Panc1 (cell line): ENCODE measurements around the gene SMIM15. TPM values are rescaled to one million over a fixed set of nuclear protein-coding genes. Genes with fewer than 3 reads are reported as not detected.

Experiments
- ATAC-seq: fragments of 200-7000 bp; cut with Tn5 transposase; 2 replicates; pipeline ENCODE4 v1.9.1; 2020; ENCODE audit warnings: mild to moderate bottlenecking, moderate library complexity
- BruUV-seq: library from RNA; stranded (reverse); fragments of 400-500 nt; replicated peaks from 2 replicates; lab custom pipeline; 2021; lab: Mats Ljungman, UMichigan
- CTCF ChIA-PET: fragments of 300-600 bp; sonication (Branson Sonifier 250); formaldehyde crosslinking; loops from one replicate; lab custom pipeline; 2022; ENCODE audit warnings: antibody characterized with exemption; lab: Charles Lee
- POLR2A ChIA-PET: fragments of 300-600 bp; sonication (Branson Sonifier 250); formaldehyde crosslinking; loops from one replicate; lab custom pipeline; 2022; ENCODE audit warnings: antibody characterized with exemption; lab: Charles Lee
- DNase-seq: peaks from one replicate; pipeline ENCODE4 v3.0.0-alpha.2; 2010; ENCODE audit warnings: low read depth, low spot score
- H3K27ac ChIP-seq: 2 replicates; pipeline ENCODE4 v1.5.1; 2011; ENCODE audit warnings: mild to moderate bottlenecking, low read length, inconsistent platforms
- H3K27me3 ChIP-seq: fragments of 200-500 bp; sonication (Bioruptor generic); 2 replicates; pipeline ENCODE4 v1.6.0; 2014; ENCODE audit warnings: low read length, inconsistent platforms; ENCODE audit not compliant: control insufficient read depth, insufficient read depth
- H3K36me3 ChIP-seq: fragments of 200-500 bp; sonication (Bioruptor generic); 2 replicates; pipeline ENCODE4 v1.5.1; 2014; ENCODE audit warnings: inconsistent platforms, mild to moderate bottlenecking, low read length, moderate library complexity; ENCODE audit not compliant: control insufficient read depth, insufficient read depth
- H3K4me1 ChIP-seq: 2 replicates; pipeline ENCODE4 v1.5.1; 2011; ENCODE audit warnings: inconsistent platforms, mild to moderate bottlenecking, low read length, moderate library complexity; ENCODE audit not compliant: control insufficient read depth, insufficient read depth
- H3K4me3 ChIP-seq, 2 experiments: 2 replicates each; pipeline ENCODE4 v1.5.1; 2011 to 2012; ENCODE audit warnings: low read depth in 2 of 2, low read length in 2 of 2, mild to moderate bottlenecking in 2 of 2, inconsistent platforms in 1 of 2, moderate library complexity in 1 of 2
- H3K9me3 ChIP-seq: fragments of 200-500 bp; sonication (Bioruptor generic); 2 replicates; pipeline ENCODE4 v1.5.1; 2014; ENCODE audit warnings: low read depth, mild to moderate bottlenecking, inconsistent platforms, low read length, moderate library complexity; ENCODE audit not compliant: control insufficient read depth, insufficient read depth
- POLR2AphosphoS5 ChIP-seq: IDR thresholded peaks from 2 replicates; pipeline ENCODE4 v1.6.1; 2012; ENCODE audit warnings: mild to moderate bottlenecking, low read depth, low read length, moderate library complexity
- REST ChIP-seq, 2 experiments: IDR thresholded peaks; 2 replicates each; pipeline ENCODE4 v1.6.1; 2011 to 2012; ENCODE audit warnings: low read depth in 2 of 2, control low read depth in 1 of 2, low read length in 1 of 2, mild to moderate bottlenecking in 1 of 2, moderate library complexity in 1 of 2; ENCODE audit not compliant: insufficient read depth in 1 of 2
- SIN3A ChIP-seq: IDR thresholded peaks from 2 replicates; pipeline ENCODE4 v1.6.1; 2012; ENCODE audit warnings: low read depth, mild to moderate bottlenecking, low read length, moderate library complexity, borderline replicate concordance; ENCODE audit not compliant: insufficient read depth
- TCF7L2 ChIP-seq: IDR thresholded peaks from 2 replicates; pipeline ENCODE4 v1.6.1; 2011; ENCODE audit warnings: mild to moderate bottlenecking, low read depth, low read length, inconsistent platforms
- in situ Hi-C: cut with HindIII; loops from 2 replicates; pipeline ENCODE4 v1.10.0; 2016; ENCODE audit warnings: low sequenced_read_pairs, low pct_unique_long_range_greater_than_20kb
- intact Hi-C: fragments of 100-400 bp; cut with micrococcal nuclease; formaldehyde crosslinking; loops from one replicate; pipeline ENCODE4 v1.10.0; 2022; ENCODE audit not compliant: unreplicated experiment
- total RNA-seq: library from RNA; stranded (reverse); gene quantifications from one replicate; pipeline ENCODE4 v1.2.1, GENCODE V29; 2021; ENCODE audit not compliant: unreplicated experiment
- TF ChIP-seq, protein P1 (sequence below): fragments of 450-650 bp; IDR thresholded peaks from 2 replicates; pipeline ENCODE4 v1.5.1; 2017; ENCODE audit warnings: mild to moderate bottlenecking

Gene SMIM15
- total RNA-seq, 1 experiment from 2014 or later, result 77.5 TPM

DNA sequence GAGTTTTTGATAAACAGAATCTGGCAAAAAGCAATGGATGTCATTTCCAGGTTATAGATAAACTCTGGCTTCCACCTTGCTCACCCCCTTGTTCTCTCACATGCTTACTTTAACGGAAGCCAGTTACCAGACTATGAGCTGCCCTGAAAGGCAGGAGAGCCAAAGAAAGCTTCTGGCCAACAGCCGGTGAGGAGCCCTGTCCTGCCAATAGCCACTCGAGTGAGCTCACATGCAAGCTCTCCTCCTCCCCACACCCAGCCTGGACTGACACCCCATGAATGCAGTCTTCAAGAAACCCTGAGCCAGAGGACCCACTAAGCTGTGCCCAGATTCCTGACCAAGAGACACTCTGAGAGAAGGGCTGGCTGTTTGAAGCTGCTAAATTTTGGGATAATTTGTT, 14.4 kb upstream of the SMIM15 start:
- no peaks in the 10 kb centered on the region for H3K36me3 ChIP-seq
- CTCF ChIA-PET, result no interaction called here
- in situ Hi-C loops, result no loop called here
- H3K4me1 ChIP-seq, result no peaks in the 10 kb centered on the region
- TF ChIP-seq POLR2AphosphoS5 (no peak), SIN3A (no peak), REST (IDR thresholded peaks at IDR 0.05; ENCODE audit: insufficient read depth in 1 of 2, low read depth in 2 of 2, low read length in 1 of 2) (no peak), TCF7L2 (no peak)
- TF ChIP-seq, protein P1, sequence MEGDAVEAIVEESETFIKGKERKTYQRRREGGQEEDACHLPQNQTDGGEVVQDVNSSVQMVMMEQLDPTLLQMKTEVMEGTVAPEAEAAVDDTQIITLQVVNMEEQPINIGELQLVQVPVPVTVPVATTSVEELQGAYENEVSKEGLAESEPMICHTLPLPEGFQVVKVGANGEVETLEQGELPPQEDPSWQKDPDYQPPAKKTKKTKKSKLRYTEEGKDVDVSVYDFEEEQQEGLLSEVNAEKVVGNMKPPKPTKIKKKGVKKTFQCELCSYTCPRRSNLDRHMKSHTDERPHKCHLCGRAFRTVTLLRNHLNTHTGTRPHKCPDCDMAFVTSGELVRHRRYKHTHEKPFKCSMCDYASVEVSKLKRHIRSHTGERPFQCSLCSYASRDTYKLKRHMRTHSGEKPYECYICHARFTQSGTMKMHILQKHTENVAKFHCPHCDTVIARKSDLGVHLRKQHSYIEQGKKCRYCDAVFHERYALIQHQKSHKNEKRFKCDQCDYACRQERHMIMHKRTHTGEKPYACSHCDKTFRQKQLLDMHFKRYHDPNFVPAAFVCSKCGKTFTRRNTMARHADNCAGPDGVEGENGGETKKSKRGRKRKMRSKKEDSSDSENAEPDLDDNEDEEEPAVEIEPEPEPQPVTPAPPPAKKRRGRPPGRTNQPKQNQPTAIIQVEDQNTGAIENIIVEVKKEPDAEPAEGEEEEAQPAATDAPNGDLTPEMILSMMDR, result no peak
- BruUV-seq, result no TSS peak
- H3K27ac ChIP-seq, result no peak overlapping the region
- intact Hi-C loops, result loop anchor here (10.0 kb wide), 1 partner anchor 128 kb away; no protein-coding TSS in a partner anchor
- DNase-seq (no peak), ATAC-seq (no peak)
- POLR2A ChIA-PET, result interaction anchor here (1.2 kb wide), 1 partner anchor 13 kb away, joined by 4 read pairs; no protein-coding TSS in a partner anchor
- no peak overlapping the region for H3K4me3 ChIP-seq
- H3K27me3 ChIP-seq, result no peaks in the 10 kb centered on the region
- no peaks in the 10 kb centered on the region for H3K9me3 ChIP-seq

- TF ChIP-seq REST (IDR thresholded peaks at IDR 0.05; ENCODE audit: insufficient read depth in 1 of 2, low read depth in 2 of 2, low read length in 1 of 2) (no peak), POLR2AphosphoS5 (no peak), TCF7L2 (no peak), SIN3A (no peak)
- TF ChIP-seq, protein P1, result no peak
- Histone ChIP-seq H3K36me3 (no peaks in the 10 kb centered on the region), H3K27ac (no peak overlapping the region), H3K9me3 (no peaks in the 10 kb centered on the region), H3K27me3 (no peaks in the 10 kb centered on the region), H3K4me3 (no peak overlapping the region), H3K4me1 (no peaks in the 10 kb centered on the region)
- POLR2A ChIA-PET, result no interaction called here
- ATAC-seq (no peak), DNase-seq (no peak)
- in situ Hi-C loops (no loop called here), intact Hi-C loops (loop anchor here (10.0 kb wide), 1 partner anchor 133 kb away; no protein-coding TSS in a partner anchor)
- no TSS peak for BruUV-seq
- CTCF ChIA-PET, result no interaction called here
Observed at GRCh38 chr5:61171479-61171878, 9.2 kb upstream of the SMIM15 start.
